Stimulated activated CD4-positive, alpha-beta T cell treated with anti-CD3 and anti-CD28 coated beads, Interleukin-1b, Interleukin-23, amount 100 ng/mL, for 24 hours (primary cell): ENCODE measurements around the gene TTC7B.

Experiments used
- DNase-seq, 4 experiments: peaks; one replicate each; pipeline ENCODE4 v3.0.0-alpha.2; 2020; ENCODE audit warnings: low read depth in 4 of 4, low spot score in 1 of 4

TTC7B gene

DNA sequence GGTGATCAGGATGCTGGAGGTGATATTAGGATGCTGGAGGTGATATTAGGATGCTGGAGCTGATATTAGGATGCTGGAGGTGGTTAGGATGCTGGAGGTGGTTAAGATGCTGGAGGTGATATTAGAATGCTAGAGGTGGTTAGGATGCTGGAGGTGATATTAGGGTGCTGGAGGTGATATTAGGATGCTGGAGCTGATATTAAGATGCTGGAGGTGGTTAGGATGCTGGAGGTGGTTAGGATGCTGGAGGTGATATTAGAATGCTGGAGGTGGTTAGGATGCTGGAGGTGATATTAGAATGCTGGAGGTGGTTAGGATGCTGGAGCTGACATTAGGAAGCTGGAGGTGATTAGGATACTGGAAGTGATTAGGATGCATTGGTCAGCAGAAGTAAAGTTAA is 318.0 kb downstream of the TTC7B start:
- DNase-seq = no peak

GRCh38 chr14:90496379-90496778 is 319.9 kb downstream of the TTC7B start:
- no peak for DNase-seq

- peak in 1 of 4 experiments; percentile 18 for DNase-seq
Observed at GRCh38 chr14:90495357-90496276, 320.6 kb downstream of the TTC7B start.

DNA sequence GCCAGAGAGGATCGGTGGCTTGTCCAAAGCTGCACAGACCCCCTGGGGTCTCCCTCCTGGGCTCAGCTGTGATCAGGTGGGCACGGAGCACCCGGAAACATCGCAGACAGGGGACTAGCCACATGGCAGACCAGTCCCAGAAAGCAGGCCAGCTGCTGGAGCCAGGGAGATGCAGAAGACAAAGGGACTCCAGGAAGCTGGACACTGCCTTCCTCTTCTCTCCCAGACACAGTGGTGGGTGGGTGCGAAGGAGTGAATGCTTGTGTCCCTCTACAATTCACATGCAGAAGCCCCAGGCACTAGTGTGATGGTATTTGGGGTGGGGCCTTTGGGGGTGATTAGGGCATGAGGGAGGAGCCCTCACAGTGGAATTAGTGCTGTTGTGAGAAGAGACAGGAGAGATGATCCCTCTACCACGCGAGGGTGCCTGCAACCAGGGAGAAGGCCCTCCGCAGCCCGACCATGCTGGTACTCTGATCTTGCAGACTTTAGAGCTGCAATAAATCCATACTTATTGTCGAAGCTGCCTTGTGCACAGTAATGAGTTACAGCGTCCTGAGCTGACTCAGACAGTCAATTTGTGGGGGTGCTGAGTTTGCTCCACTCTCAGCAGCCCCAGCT is 324.2 kb downstream of the TTC7B start:
- DNase-seq = no peak

- no peak for DNase-seq
Observed at GRCh38 chr14:90491221-90491885, 324.9 kb downstream of the TTC7B start.

DNA sequence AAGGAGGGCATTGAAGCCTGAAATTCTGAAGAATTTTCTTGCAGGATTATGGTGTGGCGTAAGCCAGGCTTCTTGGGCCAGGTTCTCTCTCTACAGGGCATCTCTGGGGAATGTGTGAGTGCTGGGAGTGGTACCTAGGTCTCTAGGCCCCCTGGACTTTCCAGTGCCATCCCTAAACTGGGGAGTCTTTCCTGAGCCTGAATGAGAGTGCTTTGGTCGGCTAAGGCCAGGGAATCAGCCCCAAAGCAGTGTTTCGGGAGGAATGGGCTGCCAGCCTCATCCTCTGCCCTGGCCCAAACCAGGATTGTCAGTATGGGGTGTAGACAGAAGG is 325.5 kb downstream of the TTC7B start:
- DNase-seq = no peak

DNA sequence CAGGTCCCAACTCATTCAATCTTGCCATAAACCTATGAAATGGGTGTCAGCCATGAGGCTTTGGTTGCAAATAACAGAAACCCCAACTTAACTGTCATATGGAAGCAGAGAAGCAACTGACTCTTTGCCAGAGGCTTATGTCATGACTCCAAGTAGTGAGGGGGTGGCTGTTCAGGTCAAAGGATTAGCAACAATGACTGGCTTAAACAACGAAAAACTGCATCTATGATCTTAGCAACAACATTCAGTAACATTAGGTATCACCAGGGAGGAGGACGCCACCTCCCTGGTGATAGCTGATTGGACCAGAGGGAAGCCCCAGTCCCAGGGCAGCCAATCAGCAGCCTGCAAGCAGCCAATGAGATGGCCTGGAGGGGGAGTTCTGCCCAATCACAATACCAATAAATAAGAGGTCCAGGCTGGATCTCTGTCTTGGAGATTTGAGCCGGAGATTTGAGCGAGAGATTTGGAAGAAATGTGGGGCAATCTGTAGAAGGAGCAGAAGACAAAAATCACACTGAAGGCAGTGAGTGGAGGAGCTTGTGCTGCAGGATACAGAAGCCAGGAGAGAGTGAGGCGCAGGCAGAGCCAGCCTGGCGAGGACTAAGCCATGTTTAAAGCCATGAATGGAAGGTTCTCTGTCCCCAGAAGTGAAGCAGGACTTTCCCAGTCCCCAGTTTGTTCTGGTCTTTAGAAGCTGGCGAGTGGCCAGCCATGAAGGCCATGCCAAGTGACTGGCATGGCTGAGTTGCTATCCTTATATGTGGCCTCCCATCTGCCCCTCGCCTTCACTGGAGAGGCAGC is 326.1 kb downstream of the TTC7B start:
- DNase-seq = no peak

DNA sequence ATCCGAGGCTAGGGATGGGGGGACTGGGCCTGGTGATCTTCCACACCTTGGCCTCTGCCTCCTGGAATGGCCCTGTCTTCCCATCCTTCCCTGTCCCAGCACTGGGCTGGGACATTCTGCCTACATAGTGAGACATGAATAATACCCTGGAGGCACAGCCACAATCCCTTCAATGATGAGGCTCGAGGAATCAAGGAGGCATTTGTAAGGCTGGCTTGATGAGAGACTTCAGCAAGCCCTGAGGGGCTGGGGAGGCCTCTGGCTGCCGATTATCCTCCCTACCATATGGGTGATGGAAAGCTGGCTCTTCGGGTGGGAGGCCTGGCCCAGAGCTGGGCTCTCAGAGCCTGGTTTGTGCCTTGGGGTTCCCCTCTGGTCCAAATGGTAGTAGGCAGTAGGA is 326.9 kb downstream of the TTC7B start:
- DNase-seq = no peak

DNA sequence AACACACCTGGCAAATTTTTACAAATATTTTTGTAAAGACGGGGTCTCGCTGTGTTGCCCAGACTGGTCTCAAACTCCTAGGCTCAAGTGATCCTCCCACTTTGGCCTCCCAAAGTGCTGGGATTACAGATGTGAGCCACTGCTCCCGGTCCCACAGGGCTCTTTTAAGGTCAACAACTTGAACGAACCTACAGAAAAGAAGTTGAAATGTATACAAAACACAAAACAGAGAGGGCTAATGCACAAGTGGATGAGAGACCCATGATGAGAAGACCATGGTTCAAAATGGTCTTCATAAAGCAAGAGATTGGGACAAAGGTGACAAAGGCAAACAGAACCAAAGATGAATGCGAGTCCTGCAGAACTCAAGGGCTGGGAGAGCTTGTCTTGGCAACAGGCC is 328.0 kb downstream of the TTC7B start:
- no peak for DNase-seq

DNA sequence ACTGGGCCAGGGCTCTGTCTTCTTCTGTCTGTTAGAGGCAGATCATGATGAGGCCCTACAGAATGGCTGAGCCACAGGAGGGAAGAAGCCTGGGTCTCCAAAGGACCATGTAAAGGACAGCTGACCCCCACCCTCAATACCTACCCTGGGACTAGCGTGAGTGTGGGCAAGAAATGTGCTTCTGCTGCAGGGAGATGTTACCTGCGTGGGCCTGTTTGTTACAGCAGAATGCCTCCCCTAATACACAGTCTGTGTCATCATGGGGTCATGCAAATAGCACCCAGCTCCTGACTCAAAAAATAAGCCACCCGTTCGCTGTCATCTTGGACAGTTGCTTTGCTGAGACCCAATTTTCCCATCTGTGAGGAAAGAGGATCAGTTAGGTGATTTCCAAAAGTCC is 328.8 kb downstream of the TTC7B start:
- no peak for DNase-seq

DNA sequence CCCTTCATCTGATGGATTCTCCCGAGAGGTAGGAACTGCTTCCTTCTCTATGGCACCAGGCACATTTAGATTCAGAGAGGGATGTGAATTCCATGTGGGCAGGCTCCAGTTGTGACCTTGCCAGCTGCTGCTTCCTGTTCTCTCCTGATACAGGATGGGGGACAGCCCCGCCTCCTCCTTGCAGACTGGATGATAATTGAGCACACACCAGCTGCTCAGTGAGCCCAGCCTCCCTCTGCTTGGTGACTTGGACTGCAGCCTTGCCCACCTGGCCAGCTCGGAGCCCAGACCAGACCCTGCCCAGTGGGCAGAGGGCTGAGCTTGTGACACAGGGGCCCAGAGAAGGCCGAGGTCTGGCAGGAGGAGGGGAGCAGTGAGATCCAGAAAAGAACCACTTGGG is 329.2 kb downstream of the TTC7B start:
- no peak for DNase-seq

- DNase-seq = no peak
Observed at GRCh38 chr14:90484291-90484690, 331.9 kb downstream of the TTC7B start.

DNA sequence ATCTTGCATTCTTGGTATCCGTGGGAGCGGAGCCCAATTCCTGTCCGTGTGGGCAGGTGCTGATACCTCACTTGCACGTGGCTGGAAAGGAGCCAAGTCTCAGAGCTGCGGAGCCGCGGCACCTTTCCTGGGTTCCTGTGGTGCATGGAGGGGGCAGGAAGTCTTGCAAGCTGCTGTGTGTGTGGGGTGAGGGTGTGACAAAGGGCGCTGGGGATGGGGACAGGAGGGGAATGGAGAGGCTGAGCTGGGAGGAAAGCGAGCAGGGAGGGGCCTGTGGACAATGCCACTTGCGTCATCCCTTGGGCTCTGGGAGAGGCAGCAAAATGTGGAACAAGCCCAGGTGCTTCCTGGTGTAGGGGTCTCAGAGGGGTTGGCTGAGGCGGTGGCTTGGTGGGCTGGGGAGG is 332.7 kb downstream of the TTC7B start:
- peak in 1 of 4 experiments; percentile 2 for DNase-seq

DNA sequence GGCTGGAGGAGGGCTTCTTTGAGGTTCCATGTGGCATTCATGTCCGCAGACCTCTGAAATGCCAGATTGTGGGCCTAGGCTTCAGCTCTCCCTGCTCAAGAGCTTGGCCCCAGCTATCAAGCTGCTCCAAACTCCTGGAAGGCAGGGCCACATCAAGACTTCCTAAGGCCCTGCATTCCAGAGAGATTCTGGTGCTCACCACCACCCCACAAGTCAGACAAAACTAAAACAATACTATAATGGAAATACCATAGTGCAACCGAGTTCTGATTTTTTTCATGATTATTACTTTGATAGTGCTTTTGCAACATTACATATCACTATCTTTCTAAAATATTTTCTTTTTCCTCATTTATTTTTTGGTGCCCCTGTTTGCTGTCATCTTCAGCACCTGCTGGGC is 333.1 kb downstream of the TTC7B start:
- no peak for DNase-seq

DNA sequence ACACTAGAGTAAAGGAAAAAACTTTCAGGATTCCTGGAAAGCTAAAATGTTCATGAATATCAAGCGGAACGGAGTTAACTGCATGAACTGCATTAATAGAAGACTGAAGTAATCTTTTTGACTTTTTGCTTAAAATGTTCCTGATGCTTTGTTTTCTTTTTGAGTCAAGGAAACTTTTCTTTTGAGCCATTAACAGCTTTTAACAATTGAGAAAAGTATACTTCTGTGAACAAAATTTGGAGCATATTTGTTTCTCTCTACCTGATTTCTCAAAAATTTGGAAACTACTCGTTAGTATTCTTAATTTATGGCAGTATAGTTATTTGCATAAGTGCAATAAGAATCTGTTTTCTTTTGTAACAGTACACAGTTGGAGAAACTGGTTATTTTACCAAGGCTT is 340.9 kb downstream of the TTC7B start:
- DNase-seq = no peak
